OCI-LY7 (cell line): Measurements from ENCODE around the gene TXNDC12.

Source experiments
- EZH2phosphoT487 ChIP-seq: fragments of 200-600 bp; sonication (generic); IDR thresholded peaks from 2 replicates; pipeline ENCODE4 v1.6.1; 2018; ENCODE audit warnings: low read depth, borderline replicate concordance, mild to moderate bottlenecking, mixed run types, antibody characterized with exemption, low read length, moderate library complexity, mixed read lengths
- TF ChIP-seq, protein P1 (sequence below): fragments of 200-600 bp; sonication (generic); conservative IDR thresholded peaks from 2 replicates; pipeline ENCODE4 v1.5.1; 2014; ENCODE audit warnings: mild to moderate bottlenecking, antibody characterized with exemption, low read length, moderate library complexity, mixed read lengths

DNA sequence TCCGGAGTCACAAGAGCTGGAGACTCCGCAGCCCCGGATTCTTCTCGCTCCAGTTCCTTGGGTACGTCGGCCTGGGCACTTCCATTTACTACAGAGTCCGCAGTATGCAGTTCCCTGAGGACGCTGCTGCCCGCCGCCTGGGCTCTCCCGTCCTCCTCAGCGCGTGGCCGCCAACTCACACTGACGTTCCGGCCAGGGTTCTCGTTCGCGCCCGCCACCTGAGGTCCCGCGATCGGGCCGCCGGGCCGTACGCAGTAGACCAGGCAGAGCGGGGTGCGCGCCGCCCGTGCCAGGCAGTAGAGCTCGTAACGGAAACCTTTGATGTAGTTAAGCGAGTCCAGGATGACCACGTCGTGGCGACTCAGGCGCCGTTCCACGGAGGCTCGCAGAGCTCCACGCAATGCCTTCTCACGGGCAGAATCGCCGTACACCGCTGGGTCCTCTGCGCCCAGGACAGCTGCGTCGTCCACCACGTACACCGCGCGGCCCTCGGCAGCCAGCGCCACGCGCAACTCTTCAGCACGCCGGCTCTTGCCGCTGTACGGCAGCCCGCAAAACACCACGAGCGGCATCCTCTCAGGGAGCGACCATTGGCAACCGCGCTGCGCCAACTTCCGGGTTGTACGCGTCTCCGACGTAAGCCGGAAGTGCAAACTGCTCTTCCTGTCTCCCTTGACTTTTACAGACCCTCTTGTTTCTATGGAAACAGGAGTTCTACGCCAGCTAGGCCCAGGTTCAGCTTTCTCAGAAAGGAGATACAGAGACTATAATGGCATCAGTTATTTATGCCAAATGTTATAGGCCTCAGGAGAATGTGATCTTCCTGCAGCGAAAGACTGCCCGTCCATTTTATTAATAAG, 21.6 kb downstream of the TXNDC12 start, which contains the start of gene KTI12:
- TF ChIP-seq, protein P1, sequence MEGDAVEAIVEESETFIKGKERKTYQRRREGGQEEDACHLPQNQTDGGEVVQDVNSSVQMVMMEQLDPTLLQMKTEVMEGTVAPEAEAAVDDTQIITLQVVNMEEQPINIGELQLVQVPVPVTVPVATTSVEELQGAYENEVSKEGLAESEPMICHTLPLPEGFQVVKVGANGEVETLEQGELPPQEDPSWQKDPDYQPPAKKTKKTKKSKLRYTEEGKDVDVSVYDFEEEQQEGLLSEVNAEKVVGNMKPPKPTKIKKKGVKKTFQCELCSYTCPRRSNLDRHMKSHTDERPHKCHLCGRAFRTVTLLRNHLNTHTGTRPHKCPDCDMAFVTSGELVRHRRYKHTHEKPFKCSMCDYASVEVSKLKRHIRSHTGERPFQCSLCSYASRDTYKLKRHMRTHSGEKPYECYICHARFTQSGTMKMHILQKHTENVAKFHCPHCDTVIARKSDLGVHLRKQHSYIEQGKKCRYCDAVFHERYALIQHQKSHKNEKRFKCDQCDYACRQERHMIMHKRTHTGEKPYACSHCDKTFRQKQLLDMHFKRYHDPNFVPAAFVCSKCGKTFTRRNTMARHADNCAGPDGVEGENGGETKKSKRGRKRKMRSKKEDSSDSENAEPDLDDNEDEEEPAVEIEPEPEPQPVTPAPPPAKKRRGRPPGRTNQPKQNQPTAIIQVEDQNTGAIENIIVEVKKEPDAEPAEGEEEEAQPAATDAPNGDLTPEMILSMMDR = no peak
- TF ChIP-seq EZH2phosphoT487 = no peak
